PC-9 (cell line): ENCODE results near the gene LAMA3. TPM values are rescaled to one million over a fixed set of nuclear protein-coding genes. Genes with fewer than 3 reads are reported as not detected.

Experiments
- BruUV-seq: library from RNA; stranded (reverse); fragments of 400-500 nt; replicated peaks from 2 replicates; lab custom pipeline; 2021; lab: Mats Ljungman, UMichigan
- CTCF ChIA-PET: fragments of 300-600 bp; sonication (Branson Sonifier 250); formaldehyde crosslinking; loops from one replicate; lab custom pipeline; 2022; ENCODE audit warnings: antibody characterized with exemption; lab: Charles Lee
- POLR2A ChIA-PET: fragments of 300-600 bp; sonication (Branson Sonifier 250); formaldehyde crosslinking; loops from one replicate; lab custom pipeline; 2022; ENCODE audit warnings: antibody characterized with exemption; ENCODE audit not compliant: unreplicated experiment; lab: Charles Lee
- DNase-seq, 2 experiments: peaks; one replicate each; pipeline versions ENCODE4 v3.0.0 to v3.0.0-alpha.2; 2015 to 2022; ENCODE audit warnings: mixed read lengths in 1 of 2
- H2AFZ ChIP-seq: fragments of 200-600 bp; sonication (generic); 2 replicates; pipeline ENCODE4 v1.8.1; 2017; ENCODE audit warnings: antibody characterized with exemption
- H3F3A ChIP-seq: fragments of 200-600 bp; sonication (generic); 2 replicates; pipeline ENCODE4 v1.8.1; 2017; ENCODE audit warnings: antibody characterized with exemption, mild to moderate bottlenecking, low read depth; ENCODE audit not compliant: insufficient read depth
- H3K27ac ChIP-seq: fragments of 200-600 bp; sonication (generic); 2 replicates; pipeline ENCODE4 v1.6.1; 2016; ENCODE audit warnings: mixed run types
- H3K27me3 ChIP-seq: fragments of 200-600 bp; sonication (generic); 2 replicates; pipeline ENCODE4 v1.6.1; 2016; ENCODE audit warnings: low read depth, mixed run types; ENCODE audit not compliant: insufficient read depth
- H3K36me3 ChIP-seq: fragments of 200-600 bp; sonication (generic); 2 replicates; pipeline ENCODE4 v1.6.1; 2016; ENCODE audit warnings: low read depth, mixed run types
- H3K4me1 ChIP-seq: fragments of 200-600 bp; sonication (generic); replicated peaks from 2 replicates; pipeline ENCODE4 v1.6.1; 2016; ENCODE audit warnings: mixed run types; ENCODE audit not compliant: insufficient read depth
- H3K4me2 ChIP-seq: fragments of 200-600 bp; sonication (generic); 2 replicates; pipeline ENCODE4 v1.6.1; 2017; ENCODE audit warnings: mixed run types
- H3K4me3 ChIP-seq: fragments of 200-600 bp; sonication (generic); 2 replicates; pipeline ENCODE4 v1.6.1; 2016; ENCODE audit warnings: mixed run types
- H3K79me2 ChIP-seq: fragments of 200-600 bp; sonication (generic); 2 replicates; pipeline ENCODE4 v1.6.1; 2017; ENCODE audit warnings: low read depth, mixed run types
- H3K9me2 ChIP-seq: fragments of 200-600 bp; sonication (generic); 2 replicates; pipeline ENCODE4 v1.8.1; 2017; ENCODE audit warnings: mild to moderate bottlenecking; ENCODE audit not compliant: insufficient read depth
- H3K9me3 ChIP-seq: fragments of 200-600 bp; sonication (generic); 2 replicates; pipeline ENCODE4 v1.8.1; 2016; ENCODE audit warnings: low read depth; ENCODE audit not compliant: insufficient read depth
- H4K20me1 ChIP-seq: fragments of 200-600 bp; sonication (generic); 2 replicates; pipeline ENCODE4 v1.8.1; 2017; ENCODE audit not compliant: insufficient read depth
- EZH2 ChIP-seq: fragments of 200-600 bp; sonication (generic); IDR thresholded peaks from 2 replicates; pipeline ENCODE4 v1.8.0; 2017; ENCODE audit warnings: antibody characterized with exemption, low read depth
- intact Hi-C: fragments of 100-400 bp; cut with micrococcal nuclease; formaldehyde crosslinking; loops from one replicate; pipeline ENCODE4 v1.10.0; 2022; ENCODE audit not compliant: unreplicated experiment
- total RNA-seq: library from RNA; stranded (reverse); gene quantifications from 2 replicates; pipeline ENCODE4 v1.2.3, GENCODE V29; 2021
- TF ChIP-seq, protein P1 (sequence below): fragments of 200-600 bp; sonication (generic); conservative IDR thresholded peaks from 2 replicates; pipeline ENCODE4 v1.6.1; 2017; ENCODE audit warnings: mixed run types, antibody characterized with exemption, mild to moderate bottlenecking, moderate library complexity

LAMA3 gene
- total RNA-seq, 1 experiment from 2014 or later: 44.4 TPM

DNA sequence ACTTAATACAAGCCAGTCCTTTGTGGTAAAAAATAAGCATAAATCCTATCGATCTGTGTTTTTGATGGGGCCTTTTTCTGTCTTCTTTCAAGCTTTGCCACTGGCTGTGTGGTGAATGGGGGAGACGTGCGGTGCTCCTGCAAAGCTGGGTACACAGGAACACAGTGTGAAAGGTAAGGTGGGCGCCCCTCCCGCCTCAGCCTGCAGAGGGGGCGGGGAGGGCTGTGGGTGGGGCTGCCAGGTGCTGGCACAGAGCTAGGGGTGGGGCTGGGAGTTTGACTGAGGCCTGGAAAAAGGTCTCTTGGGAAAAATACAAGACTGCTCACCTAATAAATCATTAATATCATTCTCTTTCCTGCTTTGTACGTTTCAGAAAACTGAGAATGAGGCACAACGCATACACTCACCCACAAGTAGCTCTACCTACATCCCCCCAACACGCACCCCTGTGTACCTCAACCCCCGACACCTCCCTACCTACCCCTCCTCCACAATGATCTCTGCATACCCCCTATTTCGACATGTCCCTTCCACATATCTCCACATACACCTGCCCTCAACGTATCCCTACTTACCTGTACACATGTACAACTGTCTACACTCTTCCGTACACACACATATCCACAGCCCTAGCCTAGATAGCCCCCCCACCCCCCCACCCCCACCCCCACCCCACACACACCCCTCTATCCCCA lies 195.6 kb downstream of the LAMA3 start:
- BruUV-seq: no TSS peak
- H3K4me1 ChIP-seq: no peaks in the 10 kb centered on the region
- no peaks in the 10 kb centered on the region for H3F3A ChIP-seq
- H4K20me1 ChIP-seq: no peaks in the 10 kb centered on the region
- intact Hi-C loops: no loop called here
- no peaks in the 10 kb centered on the region; the same call in 1 of the 2 replicates for H3K36me3 ChIP-seq
- DNase-seq: peak in 1 of 2 experiments; percentile 19
- no peaks in the 10 kb centered on the region for H3K27me3 ChIP-seq
- no peaks in the 10 kb centered on the region for H3K9me2 ChIP-seq
- H3K4me3 ChIP-seq: no peak overlapping the region
- TF ChIP-seq, protein P1, sequence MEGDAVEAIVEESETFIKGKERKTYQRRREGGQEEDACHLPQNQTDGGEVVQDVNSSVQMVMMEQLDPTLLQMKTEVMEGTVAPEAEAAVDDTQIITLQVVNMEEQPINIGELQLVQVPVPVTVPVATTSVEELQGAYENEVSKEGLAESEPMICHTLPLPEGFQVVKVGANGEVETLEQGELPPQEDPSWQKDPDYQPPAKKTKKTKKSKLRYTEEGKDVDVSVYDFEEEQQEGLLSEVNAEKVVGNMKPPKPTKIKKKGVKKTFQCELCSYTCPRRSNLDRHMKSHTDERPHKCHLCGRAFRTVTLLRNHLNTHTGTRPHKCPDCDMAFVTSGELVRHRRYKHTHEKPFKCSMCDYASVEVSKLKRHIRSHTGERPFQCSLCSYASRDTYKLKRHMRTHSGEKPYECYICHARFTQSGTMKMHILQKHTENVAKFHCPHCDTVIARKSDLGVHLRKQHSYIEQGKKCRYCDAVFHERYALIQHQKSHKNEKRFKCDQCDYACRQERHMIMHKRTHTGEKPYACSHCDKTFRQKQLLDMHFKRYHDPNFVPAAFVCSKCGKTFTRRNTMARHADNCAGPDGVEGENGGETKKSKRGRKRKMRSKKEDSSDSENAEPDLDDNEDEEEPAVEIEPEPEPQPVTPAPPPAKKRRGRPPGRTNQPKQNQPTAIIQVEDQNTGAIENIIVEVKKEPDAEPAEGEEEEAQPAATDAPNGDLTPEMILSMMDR: no peak
- TF ChIP-seq EZH2: no peak
- ChIA-PET POLR2A (no interaction called here), CTCF (no interaction called here)
- H3K79me2 ChIP-seq: no peaks in the 10 kb centered on the region
- H3K4me2 ChIP-seq: no peak overlapping the region
- H3K27ac ChIP-seq: no peak overlapping the region; the same call in 1 of the 2 replicates
- no peak overlapping the region for H2AFZ ChIP-seq
- H3K9me3 ChIP-seq: no peaks in the 10 kb centered on the region

DNA sequence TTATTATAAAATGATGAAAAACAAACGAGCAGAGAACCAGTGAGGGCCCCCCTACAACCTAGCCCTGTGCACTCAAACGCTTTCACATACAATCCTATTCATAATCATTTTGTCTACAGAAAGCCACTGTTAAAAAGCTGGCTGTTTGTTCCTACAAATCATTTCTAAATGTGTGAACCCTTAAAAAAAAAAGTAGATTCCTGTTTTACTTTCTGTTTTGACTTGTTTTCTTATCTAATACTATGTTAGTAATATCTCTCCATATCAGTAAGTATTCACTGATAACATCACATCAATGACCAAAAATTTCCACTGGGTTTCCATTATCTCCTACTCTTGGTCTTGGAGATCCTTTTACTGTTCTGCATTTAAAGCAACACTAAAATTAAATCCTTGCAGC lies 196.5 kb downstream of the LAMA3 start:
- no peak overlapping the region for H3K4me3 ChIP-seq
- H3K79me2 ChIP-seq: no peaks in the 10 kb centered on the region
- no peaks in the 10 kb centered on the region for H3K9me2 ChIP-seq
- H4K20me1 ChIP-seq: no peaks in the 10 kb centered on the region
- BruUV-seq: no TSS peak
- ChIA-PET POLR2A (interaction anchor here (0.5 kb wide), 1 partner anchor 273 kb away, joined by 4 read pairs; no protein-coding TSS in a partner anchor), CTCF (no interaction called here)
- DNase-seq: no peak
- intact Hi-C loops: no loop called here
- no peaks in the 10 kb centered on the region for H3F3A ChIP-seq
- H3K27ac ChIP-seq: no peak overlapping the region
- H3K27me3 ChIP-seq: no peaks in the 10 kb centered on the region
- no peaks in the 10 kb centered on the region for H3K4me1 ChIP-seq
- H3K36me3 ChIP-seq: no peaks in the 10 kb centered on the region; the same call in 1 of the 2 replicates
- H2AFZ ChIP-seq: no peak overlapping the region
- no peak overlapping the region for H3K4me2 ChIP-seq
- TF ChIP-seq, protein P1: no peak
- TF ChIP-seq EZH2: no peak
- H3K9me3 ChIP-seq: no peaks in the 10 kb centered on the region

DNA sequence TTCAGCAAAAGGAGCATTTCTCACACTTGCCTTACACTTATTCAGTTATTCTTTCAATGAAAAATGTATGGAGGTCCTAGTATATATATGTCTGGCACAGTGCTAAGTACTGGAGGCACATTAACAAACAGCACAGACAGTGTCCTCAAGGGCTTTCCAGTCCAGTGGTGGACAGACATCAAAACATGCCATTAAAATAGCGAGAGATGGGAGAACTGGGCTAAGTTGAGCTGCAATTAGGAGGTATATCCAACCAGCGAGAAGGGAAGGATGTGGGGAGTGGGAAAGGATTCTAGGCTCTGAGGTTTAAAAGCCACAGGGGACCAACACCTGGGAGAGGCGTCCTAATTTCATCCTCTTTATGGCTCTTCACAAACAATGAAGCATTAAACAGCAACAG lies 197.8 kb downstream of the LAMA3 start:
- Histone ChIP-seq H3K27ac (no peak overlapping the region), H3K27me3 (no peaks in the 10 kb centered on the region), H2AFZ (no peak overlapping the region), H3F3A (no peaks in the 10 kb centered on the region), H3K4me2 (no peak overlapping the region), H3K9me3 (no peaks in the 10 kb centered on the region), H3K4me3 (no peak overlapping the region), H3K36me3 (no peaks in the 10 kb centered on the region; the same call in 1 of the 2 replicates), H3K9me2 (no peaks in the 10 kb centered on the region), H3K4me1 (no peaks in the 10 kb centered on the region), H4K20me1 (no peaks in the 10 kb centered on the region), H3K79me2 (no peaks in the 10 kb centered on the region)
- POLR2A ChIA-PET: no interaction called here
- TF ChIP-seq EZH2: no peak
- TF ChIP-seq, protein P1: no peak
- CTCF ChIA-PET: no interaction called here
- intact Hi-C loops: no loop called here
- BruUV-seq: no TSS peak
- DNase-seq: no peak
